8988T (cell line): ENCODE data around the gene CELA3A.
"Not testable (repeated sequence)": the region's sequence is repeated elsewhere in the genome, so short reads cannot be mapped to it uniquely, and the experiment has no call there.

Source experiments
- DNase-seq: peaks from one replicate; pipeline ENCODE4 v3.0.0; 2011

The CELA3A gene

GRCh38 chr1:22001409-22001808 lies at the start of gene CELA3A:
Gene CELA3A (plus strand): TSS chr1:22001657. CDS start chr1:22001675, 18 bp downstream.
- no peak for DNase-seq

- DNase-seq, result no peak
These were observed 48.5 kb upstream of the CELA3A start for GRCh38 chr1:21952786-21953520.

- no peak for DNase-seq
These were observed 46.4 kb upstream of the CELA3A start for GRCh38 chr1:21955058-21955457.

DNA sequence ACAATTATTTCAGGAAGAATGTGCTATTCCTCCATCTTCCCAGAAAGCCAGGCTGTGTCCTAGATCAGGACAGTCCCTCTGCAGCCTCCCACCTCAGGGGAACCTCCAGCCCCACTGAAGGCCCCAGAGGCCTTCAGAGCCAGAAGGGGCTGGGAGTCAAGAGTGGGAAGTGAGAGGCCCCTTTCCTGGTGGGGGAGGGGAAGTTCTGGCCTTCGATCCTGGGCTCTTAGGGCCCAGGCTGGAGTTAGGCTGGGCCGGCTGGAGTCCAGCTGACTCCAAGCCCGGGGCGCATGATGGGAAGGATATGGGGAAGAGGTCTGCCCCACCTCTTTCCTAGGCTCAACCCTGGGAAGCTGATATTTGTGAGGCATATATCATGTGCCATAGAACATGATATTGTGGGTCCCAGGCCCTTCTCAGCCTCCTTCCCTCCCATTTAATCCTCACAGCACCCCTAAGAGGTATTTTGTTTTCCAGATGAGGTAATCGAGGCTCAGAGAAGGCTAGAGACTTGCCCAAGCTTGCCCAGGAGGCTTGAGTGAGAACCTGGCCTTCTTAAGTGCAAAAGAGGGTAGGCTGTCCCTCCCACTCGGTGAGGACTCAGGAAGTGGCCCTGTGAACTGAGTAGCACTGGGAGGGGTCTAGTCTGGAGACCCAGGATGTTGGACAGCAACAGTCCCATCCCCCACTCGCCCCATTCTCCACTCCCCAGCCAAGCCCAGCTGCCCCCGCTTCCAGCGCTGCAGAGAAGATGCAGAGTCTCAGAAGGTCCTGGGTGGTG lies 45.8 kb upstream of the CELA3A start:
- no peak for DNase-seq

DNA sequence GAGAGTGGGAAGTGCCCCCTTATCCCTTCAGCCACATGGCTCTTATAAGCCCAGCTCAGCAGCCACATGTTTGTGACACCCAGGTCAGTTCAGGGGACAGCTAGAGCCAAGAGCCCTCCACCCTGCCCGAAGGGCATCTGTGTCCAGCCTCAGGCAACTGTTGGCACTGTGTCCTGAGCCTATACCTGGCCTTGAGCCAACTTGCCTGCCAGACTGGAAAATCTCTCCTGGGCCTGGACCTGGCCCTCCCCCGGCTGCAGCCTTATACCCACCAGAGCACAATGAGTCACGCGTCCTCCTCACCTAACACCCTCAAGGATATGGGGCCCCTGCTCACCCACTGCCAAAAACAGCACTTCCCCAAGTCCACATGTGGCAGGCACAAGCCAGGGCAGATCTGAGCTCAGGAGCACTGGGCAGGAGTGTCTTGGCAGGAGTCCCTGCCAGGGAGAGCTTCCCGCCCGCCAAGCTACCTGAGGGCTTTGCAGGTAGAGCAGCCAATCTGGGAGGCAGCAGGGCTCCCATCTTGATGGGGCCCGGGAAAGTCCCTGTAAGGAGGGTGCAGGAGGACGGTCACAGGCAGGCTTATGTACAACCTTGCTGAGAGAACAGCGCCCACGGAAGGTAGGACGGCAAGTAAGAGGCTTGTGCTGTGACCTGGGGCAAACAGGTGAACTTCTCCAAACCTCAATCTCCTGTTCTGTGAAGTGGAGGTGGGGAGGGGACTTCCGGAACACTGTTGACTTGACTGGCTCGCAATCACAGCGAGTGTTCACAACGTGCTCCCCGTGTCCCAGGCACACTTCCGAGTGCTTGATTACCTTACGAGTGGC lies 44.5 kb upstream of the CELA3A start:
- DNase-seq, result no peak

DNA sequence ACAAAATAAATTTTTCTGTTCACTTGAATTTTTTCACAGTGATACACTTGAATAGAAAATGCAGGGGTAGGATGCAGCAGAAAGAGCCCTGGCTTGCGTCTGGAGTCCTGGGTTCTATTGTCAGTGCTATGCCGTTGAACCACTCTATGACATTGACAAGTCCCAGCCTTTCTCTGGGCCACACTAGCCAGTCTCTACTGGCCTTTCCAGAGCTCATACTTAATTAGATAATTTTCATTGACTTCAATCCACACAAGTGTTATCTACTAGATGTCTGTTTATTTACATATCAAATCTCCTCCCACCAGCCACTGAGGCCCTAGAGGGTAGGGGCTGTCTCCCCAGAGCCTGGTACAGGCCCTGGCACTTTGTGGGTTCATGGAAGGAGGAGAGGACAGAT lies 40.1 kb upstream of the CELA3A start:
- DNase-seq, result no peak

GRCh38 chr1:21961799-21962198 lies 39.7 kb upstream of the CELA3A start:
- DNase-seq, result no peak

GRCh38 chr1:21963477-21964217 lies 37.8 kb upstream of the CELA3A start:
- no peak for DNase-seq

GRCh38 chr1:21966247-21967000 lies 35.0 kb upstream of the CELA3A start:
- DNase-seq, result no peak

DNA sequence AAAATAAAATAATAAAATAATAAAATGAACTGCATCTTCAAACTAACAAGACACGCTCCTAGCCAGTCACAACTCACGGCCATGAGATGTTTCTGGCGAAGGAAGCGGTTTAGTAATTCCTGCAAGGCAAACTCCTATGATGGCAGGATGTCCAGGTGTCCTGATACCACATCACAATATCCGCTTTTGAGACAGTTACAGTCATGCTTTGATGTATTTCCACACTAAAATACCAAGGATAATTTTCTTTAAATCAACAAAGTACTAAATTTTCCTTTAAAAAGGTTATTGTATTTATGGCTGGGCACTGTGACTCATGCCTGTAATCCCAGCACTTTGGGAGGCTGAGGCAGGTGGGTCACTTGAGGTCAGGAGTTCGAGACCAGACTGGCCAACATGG lies 34.2 kb upstream of the CELA3A start:
- not testable (repeated sequence) for DNase-seq

DNA sequence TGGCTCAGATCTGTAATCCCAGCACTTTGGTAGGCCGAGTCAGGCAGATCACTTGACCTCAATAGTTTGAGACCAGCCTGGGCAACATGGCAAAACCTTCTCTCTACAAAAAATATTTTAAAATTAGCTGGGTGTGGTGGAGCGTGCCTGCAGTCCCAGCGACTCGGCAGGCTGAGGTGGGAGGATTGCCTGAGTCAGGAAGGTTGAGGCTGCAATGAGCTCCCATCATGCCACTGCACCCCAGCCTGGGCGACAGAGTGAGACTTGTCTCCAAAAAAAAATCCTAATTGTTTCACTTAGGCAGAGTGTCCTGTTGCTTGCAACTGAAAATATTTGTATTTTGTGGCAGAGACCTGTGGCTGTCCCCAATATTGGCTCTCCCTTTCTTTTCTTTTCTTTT lies 32.4 kb upstream of the CELA3A start:
- DNase-seq, result not testable (repeated sequence)

GRCh38 chr1:21970523-21970922 lies 30.9 kb upstream of the CELA3A start:
- DNase-seq, result not testable (repeated sequence)

- DNase-seq, result not testable (repeated sequence)
These were observed 28.4 kb upstream of the CELA3A start for GRCh38 chr1:21972973-21973441.

DNA sequence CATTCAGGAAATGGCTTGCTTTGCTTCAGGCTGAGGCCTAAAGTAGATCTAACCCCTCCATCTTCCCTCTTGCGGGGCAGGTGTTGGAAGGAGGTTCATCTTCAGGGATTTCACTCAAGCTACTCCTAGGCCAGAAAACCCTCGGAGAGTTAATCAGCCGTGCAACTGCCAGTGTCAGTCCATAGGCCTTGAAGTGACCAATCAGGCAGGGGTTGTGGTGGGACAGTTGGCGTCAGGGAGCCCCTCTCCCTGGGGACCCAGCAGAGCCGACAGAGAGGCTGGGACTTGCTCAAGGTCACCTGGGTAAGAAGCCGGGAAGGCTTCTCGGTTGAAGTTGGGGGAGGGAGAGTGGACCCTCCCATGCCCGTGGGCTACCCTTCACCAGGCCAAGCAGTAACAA lies 27.5 kb upstream of the CELA3A start:
- not testable (repeated sequence) for DNase-seq

- DNase-seq, result not testable (repeated sequence)
These were observed 26.8 kb upstream of the CELA3A start for GRCh38 chr1:21974699-21975098.

- not testable (repeated sequence) for DNase-seq
These were observed 26.2 kb upstream of the CELA3A start for GRCh38 chr1:21975296-21975695.

DNA sequence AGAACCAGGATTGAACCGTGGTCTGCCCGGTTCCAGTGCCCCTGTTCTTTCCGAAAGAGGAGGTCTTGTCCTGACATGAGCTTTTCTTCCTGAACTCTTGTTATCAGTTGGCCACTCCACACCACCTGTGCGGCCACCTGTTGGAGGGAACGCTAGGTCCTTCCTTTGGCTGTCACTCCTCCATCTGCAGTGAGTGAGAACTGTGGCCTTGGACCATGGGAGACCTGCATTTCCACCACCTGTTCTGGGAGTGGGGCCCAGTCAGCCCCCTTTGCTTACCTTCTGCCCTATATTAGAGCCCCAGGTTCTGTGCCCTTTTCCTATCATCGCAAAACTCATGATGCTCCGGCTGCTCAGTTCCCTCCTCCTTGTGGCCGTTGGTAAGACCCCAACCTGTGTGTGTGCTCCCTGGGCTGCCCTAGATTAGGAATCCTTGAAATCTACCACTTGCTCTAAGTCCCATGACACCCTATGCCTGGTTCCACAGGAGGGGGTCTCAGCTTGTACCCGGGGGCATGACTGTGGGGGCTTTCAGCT lies 24.7 kb upstream of the CELA3A start, which contains the start of gene CELA3B:
Gene CELA3B, plus strand, starts transcription at position 320 of the 537 bp plus-strand sequence. Its CDS starts 18 bp downstream, at position 338.
- DNase-seq, result not testable (repeated sequence)

DNA sequence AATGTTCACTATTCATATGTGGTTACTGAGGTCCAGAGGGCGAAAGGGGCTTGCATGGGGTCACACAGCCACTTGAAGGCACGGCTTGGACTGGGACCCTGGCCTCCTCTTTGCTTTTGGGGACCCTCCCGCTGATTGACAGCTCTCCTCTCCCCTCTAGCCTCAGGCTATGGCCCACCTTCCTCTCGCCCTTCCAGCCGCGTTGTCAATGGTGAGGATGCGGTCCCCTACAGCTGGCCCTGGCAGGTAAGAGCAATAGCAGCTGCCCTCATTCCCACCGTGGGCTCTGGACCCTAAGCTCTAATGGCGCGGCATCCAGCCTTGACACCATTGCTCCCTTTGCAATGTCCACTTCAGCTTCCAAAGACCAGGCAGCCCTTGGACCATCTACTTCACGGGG lies 23.2 kb upstream of the CELA3A start:
- not testable (repeated sequence) for DNase-seq

DNA sequence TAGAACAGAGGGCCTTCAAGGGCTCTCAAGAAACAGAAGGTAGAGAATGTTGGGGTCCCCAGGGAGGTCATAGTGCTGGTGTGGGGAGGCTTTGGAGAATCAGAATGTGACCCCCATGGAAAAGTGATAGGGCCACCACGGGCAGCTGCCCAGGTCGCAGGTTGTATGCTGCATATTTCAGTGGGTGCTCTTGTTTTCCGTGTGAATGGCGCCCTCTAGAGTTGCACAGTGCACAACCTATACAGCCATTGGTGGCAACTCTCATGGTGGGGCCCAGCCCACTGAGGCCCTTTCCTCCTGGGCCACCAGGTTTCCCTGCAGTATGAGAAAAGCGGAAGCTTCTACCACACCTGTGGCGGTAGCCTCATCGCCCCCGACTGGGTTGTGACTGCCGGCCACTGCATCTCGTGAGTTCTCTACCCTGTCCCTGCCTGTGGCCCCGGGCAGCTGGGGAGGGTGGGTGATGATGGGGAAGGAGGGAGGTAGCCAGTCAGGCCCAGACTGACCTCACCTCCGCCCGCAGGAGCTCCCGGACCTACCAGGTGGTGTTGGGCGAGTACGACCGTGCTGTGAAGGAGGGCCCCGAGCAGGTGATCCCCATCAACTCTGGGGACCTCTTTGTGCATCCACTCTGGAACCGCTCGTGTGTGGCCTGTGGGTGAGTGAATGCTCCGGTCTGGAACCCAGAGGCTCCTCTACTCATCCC lies 20.8 kb upstream of the CELA3A start:
- not testable (repeated sequence) for DNase-seq

DNA sequence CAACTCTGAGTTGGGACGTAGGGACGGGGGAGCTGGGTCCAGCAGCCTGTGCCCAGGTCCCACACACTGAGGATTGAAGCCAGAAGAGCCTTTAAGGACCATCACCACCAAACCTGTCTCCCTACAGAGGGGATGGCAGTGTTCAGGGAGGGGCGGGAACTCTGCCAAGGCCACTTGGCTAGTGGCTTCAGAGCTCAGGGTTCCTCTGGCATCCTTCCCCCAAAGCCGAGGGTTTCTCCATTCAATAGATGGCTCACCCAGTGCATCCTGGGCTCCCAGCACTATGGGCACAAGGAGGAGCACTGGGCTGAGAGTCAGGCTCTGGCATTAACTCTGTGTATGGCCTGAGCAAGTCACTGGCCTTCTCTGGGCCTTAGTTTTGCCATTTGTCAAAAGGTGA lies 20.2 kb upstream of the CELA3A start:
- DNase-seq, result not testable (repeated sequence)
